ENCODE measurements around the gene LRRC28. TPM values are rescaled to one million over a fixed set of nuclear protein-coding genes. Genes with fewer than 3 reads are reported as not detected.

Gene LRRC28
- total and polyA plus RNA-seq, 9 donors: 11.3 to 39.7 (median 19.6) TPM

- TF ChIP-seq EP300 (IDR thresholded peaks at IDR 0.05) (no peak), POLR2A (IDR thresholded peaks at IDR 0.05) (no peak), CTCF (IDR thresholded peaks at IDR 0.05) (no peak)
- 89 to 94% (median 92%) methylated on average over 21 of the region's 21 CpGs for WGBS, 3 donors
- Histone ChIP-seq H3K27me3 (no peaks in the 10 kb centered on the region), H3K4me3 (no peak overlapping the region), H3K4me1 (ENCODE audit: insufficient read depth) (peaks cover under 1% of the 10 kb centered on the region), H3K9me3 (no peaks in the 10 kb centered on the region), H3K36me3 (no peaks in the 10 kb centered on the region), H3K27ac (no peak overlapping the region)
- intact Hi-C loops (cut with DNase I): no loop called here
- DNase-seq: peak in 1 of 5 donors; percentile 12
Observed at GRCh38 chr15:99413955-99414754, 162.9 kb downstream of the LRRC28 start.

- Histone ChIP-seq H3K4me1 (ENCODE audit: insufficient read depth) (no peaks in the 10 kb centered on the region), H3K36me3 (no peaks in the 10 kb centered on the region), H3K27ac (no peak overlapping the region), H3K27me3 (no peaks in the 10 kb centered on the region), H3K4me3 (no peak overlapping the region), H3K9me3 (no peaks in the 10 kb centered on the region)
- no peak for TF ChIP-seq EP300 (IDR thresholded peaks at IDR 0.05)
- DNase-seq: peak in 1 of 5 donors; percentile 12
- intact Hi-C loops (cut with DNase I): no loop called here
- WGBS, 3 donors: 84 to 89% (median 84%) methylated on average over 25 of the region's 25 CpGs
Observed at GRCh38 chr15:99414755-99415731, 163.8 kb downstream of the LRRC28 start.

- no peaks in the 10 kb centered on the region for H3K36me3 ChIP-seq
- DNase-seq: peak in 1 of 5 donors; percentile 33
- H3K27ac ChIP-seq: no peak overlapping the region
- intact Hi-C loops (cut with DNase I): no loop called here
- no peak for TF ChIP-seq POLR2A (IDR thresholded peaks at IDR 0.05)
- TF ChIP-seq EP300 (IDR thresholded peaks at IDR 0.05): no peak
- no peak for TF ChIP-seq CTCF (IDR thresholded peaks at IDR 0.05)
- H3K9me3 ChIP-seq: no peaks in the 10 kb centered on the region
- no peaks in the 10 kb centered on the region for H3K27me3 ChIP-seq
- H3K4me1 ChIP-seq (ENCODE audit: insufficient read depth): peaks cover 3% of the 10 kb centered on the region
- WGBS, 3 donors: 86 to 90% (median 87%) methylated on average over 19 of the region's 19 CpGs
- no peak overlapping the region for H3K4me3 ChIP-seq
Observed at GRCh38 chr15:99416191-99417188, 165.2 kb downstream of the LRRC28 start.

GRCh38 chr15:99421172-99421656 lies 169.9 kb downstream of the LRRC28 start:
- H3K36me3 ChIP-seq: no peaks in the 10 kb centered on the region
- peak in 3 of 5 donors; percentile 11 to 42 (median 12) for DNase-seq
- no peaks in the 10 kb centered on the region for H3K27me3 ChIP-seq
- TF ChIP-seq POLR2A (IDR thresholded peaks at IDR 0.05): no peak
- TF ChIP-seq CTCF (IDR thresholded peaks at IDR 0.05): no peak
- TF ChIP-seq EP300 (IDR thresholded peaks at IDR 0.05): no peak
- H3K27ac ChIP-seq: no peak overlapping the region
- WGBS, 3 donors: 8 to 12% (median 10%) methylated on average over 6 of the region's 6 CpGs
- no peak overlapping the region for H3K4me3 ChIP-seq
- H3K4me1 ChIP-seq (ENCODE audit: insufficient read depth): peaks cover 3% of the 10 kb centered on the region
- intact Hi-C loops (cut with DNase I): no loop called here
- no peaks in the 10 kb centered on the region for H3K9me3 ChIP-seq

Measured in ovary (tissue), 9 donors.